SK-N-SH treated with all-trans-retinoic acid at 6 μM for 48 hours (cell line): ENCODE data around the gene GREB1L.

Experiments
- GLIS3 ChIP-seq: fragments of 250-450 bp; sonication (Bioruptor Pico); IDR thresholded peaks from 2 replicates; pipeline ENCODE4 v1.5.0; 2020; ENCODE audit warnings: mild to moderate bottlenecking, moderate library complexity
- TF ChIP-seq, protein P1 (sequence below): fragments of 250-450 bp; sonication (Bioruptor Pico); IDR thresholded peaks from 2 replicates; pipeline ENCODE4 v1.8.0; 2021; ENCODE audit warnings: low read depth, mild to moderate bottlenecking, moderate library complexity, borderline replicate concordance

DNA sequence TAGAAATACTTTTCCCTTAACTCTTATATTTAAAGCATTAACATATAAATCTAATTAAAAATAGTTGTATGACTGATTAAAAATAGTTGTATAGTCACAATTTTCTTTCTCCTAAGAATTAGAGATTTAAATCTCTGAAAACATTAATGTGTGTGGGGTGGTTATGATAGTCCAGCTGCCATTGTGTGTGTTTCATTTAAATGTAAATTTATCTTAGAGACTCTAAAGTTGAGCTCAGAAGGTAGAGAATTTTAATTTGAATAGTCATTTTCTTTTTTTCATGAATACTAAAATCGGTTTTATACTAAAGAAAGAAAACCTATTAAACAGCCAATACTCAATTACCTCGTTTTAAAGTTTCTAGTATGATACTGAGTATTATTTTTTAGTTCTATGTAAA lies 18.6 kb downstream of the GREB1L start:
- TF ChIP-seq, protein P1, sequence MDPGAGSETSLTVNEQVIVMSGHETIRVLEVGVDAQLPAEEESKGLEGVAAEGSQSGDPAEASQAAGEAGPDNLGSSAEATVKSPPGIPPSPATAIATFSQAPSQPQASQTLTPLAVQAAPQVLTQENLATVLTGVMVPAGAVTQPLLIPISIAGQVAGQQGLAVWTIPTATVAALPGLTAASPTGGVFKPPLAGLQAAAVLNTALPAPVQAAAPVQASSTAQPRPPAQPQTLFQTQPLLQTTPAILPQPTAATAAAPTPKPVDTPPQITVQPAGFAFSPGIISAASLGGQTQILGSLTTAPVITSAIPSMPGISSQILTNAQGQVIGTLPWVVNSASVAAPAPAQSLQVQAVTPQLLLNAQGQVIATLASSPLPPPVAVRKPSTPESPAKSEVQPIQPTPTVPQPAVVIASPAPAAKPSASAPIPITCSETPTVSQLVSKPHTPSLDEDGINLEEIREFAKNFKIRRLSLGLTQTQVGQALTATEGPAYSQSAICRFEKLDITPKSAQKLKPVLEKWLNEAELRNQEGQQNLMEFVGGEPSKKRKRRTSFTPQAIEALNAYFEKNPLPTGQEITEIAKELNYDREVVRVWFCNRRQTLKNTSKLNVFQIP (CRISPR knock-in tag): no peak
- no peak for TF ChIP-seq GLIS3 (CRISPR knock-in tag)
